ENCODE results near the gene VAPA. TPM values are rescaled to one million over a fixed set of nuclear protein-coding genes. Genes with fewer than 3 reads are reported as not detected.

VAPA gene
- total RNA-seq, 2 donors from 2014 or later: 242 to 274 TPM

GRCh38 chr18:10008006-10008647, 94.3 kb downstream of the VAPA start:
- intact Hi-C loops (cut with DNase I, micrococcal nuclease): no loop called here
- ATAC-seq: no peak
- no peak for DNase-seq

Other genes with a start within 250 kb of the VAPA start
- gene RAB31, start 205.7 kb upstream of the VAPA start, total RNA-seq: 10 to 100 TPM in 1 of 2 donors, 1 to 10 TPM in 1; 6.0 to 16.6 TPM
- not detected for gene TXNDC2, start 28.0 kb upstream of the VAPA start, total RNA-seq